HEK293 (cell line): ENCODE results near the gene SETD1A.

ENCODE experiments used
- CTCF ChIP-seq: fragments of 450-650 bp; formaldehyde crosslinking; IDR thresholded peaks from 2 replicates; pipeline ENCODE4 v1.5.1; 2016; ENCODE audit warnings: missing biosample characterization, missing genetic modification characterization
- HOXD13 ChIP-seq: sonication (generic); formaldehyde crosslinking; IDR thresholded peaks from 2 replicates; pipeline ENCODE4 v1.8.0; 2022; ENCODE audit warnings: missing genetic modification reagents, borderline replicate concordance
- RBAK ChIP-seq: fragments of 450-650 bp; formaldehyde crosslinking; IDR thresholded peaks from 2 replicates; pipeline ENCODE4 v1.5.1; 2016; ENCODE audit warnings: missing biosample characterization, missing genetic modification characterization
- ZNF18 ChIP-seq: fragments of 450-650 bp; formaldehyde crosslinking; IDR thresholded peaks from 2 replicates; pipeline ENCODE4 v1.5.1; 2016; ENCODE audit warnings: missing biosample characterization, missing genetic modification characterization
- ZNF24 ChIP-seq: fragments of 450-650 bp; formaldehyde crosslinking; IDR thresholded peaks from 2 replicates; pipeline ENCODE4 v1.5.1; 2016; ENCODE audit warnings: missing biosample characterization, missing genetic modification characterization
- ZNF513 ChIP-seq: fragments of 450-650 bp; IDR thresholded peaks from 2 replicates; pipeline ENCODE4 v1.5.1; 2018; ENCODE audit warnings: missing biosample characterization, missing genetic modification characterization
- ZSCAN5A ChIP-seq: fragments of 450-650 bp; formaldehyde crosslinking; IDR thresholded peaks from 2 replicates; pipeline ENCODE4 v1.5.1; 2016; ENCODE audit warnings: missing biosample characterization, missing genetic modification characterization

GRCh38 chr16:30966033-30966619 is 8.6 kb downstream of the SETD1A start:
- TF ChIP-seq ZSCAN5A (tag by site-specific recombination): no peak
- no peak for TF ChIP-seq ZNF18 (tag by site-specific recombination)
- no peak for TF ChIP-seq CTCF
- TF ChIP-seq HOXD13 (CRISPR knock-in tag): no peak
- no peak for TF ChIP-seq ZNF24 (tag by site-specific recombination)
- no peak for TF ChIP-seq RBAK
- no peak for TF ChIP-seq ZNF513 (tag by site-specific recombination)
